ENCODE data around the gene MED13L. TPM values are rescaled to one million over a fixed set of nuclear protein-coding genes. Genes with fewer than 3 reads are reported as not detected.

The MED13L gene
- total RNA-seq, 4 donors from 2014 or later = 173 to 222 (median 192) TPM

GRCh38 chr12:116006141-116006540, 271.4 kb downstream of the MED13L start:
- TF ChIP-seq POLR2AphosphoS5 (IDR thresholded peaks at IDR 0.05) (no peak), EP300 (IDR thresholded peaks at IDR 0.05) (no peak), POLR2A (IDR thresholded peaks at IDR 0.05) (no peak)
- TF ChIP-seq, protein P1, sequence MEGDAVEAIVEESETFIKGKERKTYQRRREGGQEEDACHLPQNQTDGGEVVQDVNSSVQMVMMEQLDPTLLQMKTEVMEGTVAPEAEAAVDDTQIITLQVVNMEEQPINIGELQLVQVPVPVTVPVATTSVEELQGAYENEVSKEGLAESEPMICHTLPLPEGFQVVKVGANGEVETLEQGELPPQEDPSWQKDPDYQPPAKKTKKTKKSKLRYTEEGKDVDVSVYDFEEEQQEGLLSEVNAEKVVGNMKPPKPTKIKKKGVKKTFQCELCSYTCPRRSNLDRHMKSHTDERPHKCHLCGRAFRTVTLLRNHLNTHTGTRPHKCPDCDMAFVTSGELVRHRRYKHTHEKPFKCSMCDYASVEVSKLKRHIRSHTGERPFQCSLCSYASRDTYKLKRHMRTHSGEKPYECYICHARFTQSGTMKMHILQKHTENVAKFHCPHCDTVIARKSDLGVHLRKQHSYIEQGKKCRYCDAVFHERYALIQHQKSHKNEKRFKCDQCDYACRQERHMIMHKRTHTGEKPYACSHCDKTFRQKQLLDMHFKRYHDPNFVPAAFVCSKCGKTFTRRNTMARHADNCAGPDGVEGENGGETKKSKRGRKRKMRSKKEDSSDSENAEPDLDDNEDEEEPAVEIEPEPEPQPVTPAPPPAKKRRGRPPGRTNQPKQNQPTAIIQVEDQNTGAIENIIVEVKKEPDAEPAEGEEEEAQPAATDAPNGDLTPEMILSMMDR (IDR thresholded peaks at IDR 0.05) = no peak
- Histone ChIP-seq H3K4me3 (no peak overlapping the region), H3K4me1 (peaks cover 0 to 15% (median 0%) of the 10 kb centered on the region in 3 donors), H3K27ac (no peak overlapping the region), H3K36me3 (peaks cover 4 to 82% of the 10 kb centered on the region in 2 donors), H3K9me3 (no peaks in the 10 kb centered on the region), H3K27me3 (no peaks in the 10 kb centered on the region)
- WGBS, 2 donors (ENCODE audit: low coverage in 1 of 2) = 86 to 91% methylated on average over 2 of the region's 2 CpGs
- ATAC-seq = no peak

DNA sequence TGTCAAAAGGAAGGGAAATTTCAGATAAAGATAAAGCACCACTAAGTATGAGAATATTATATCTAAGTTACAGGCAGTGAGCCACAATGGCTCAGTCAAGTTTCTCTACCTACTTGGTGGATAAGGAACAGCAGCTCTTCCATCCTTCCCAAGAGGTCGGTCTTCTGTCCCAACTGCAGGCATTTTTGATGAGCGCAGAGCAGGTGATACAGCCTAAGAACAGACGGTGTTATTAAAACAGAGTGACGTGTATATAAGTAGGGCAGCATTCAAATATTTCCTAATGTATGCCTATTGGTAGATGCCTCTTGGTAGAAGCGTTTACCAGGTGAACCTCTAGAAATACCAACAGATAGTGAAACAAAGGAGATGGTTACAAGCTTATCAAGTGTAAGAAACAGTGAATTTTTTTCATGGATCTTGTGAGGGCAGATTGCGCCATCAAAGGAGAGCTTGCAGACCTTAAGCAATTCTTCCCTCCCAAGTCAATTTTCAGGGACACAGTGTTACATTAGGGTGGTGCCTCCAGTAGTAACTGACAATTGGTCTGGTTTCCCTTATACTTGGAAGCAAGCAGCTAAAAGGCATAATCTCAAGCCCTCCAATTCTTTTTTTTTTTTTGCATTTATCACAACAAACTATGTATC, 274.5 kb downstream of the MED13L start:
- TF ChIP-seq POLR2A (IDR thresholded peaks at IDR 0.05) (no peak), POLR2AphosphoS5 (IDR thresholded peaks at IDR 0.05) (no peak), EP300 (IDR thresholded peaks at IDR 0.05) (no peak)
- ATAC-seq = peak; percentile 72
- WGBS, 2 donors (ENCODE audit: low coverage in 1 of 2) = 89 to 97% methylated on average over 6 of the region's 6 CpGs
- Histone ChIP-seq H3K27me3 (no peaks in the 10 kb centered on the region), H3K4me3 (no peak overlapping the region), H3K4me1 (peaks cover 10 to 33% (median 11%) of the 10 kb centered on the region in 3 donors), H3K27ac (no peak overlapping the region), H3K9me3 (no peaks in the 10 kb centered on the region), H3K36me3 (peaks cover 4 to 68% of the 10 kb centered on the region in 2 donors)

GRCh38 chr12:116000252-116000651, 277.2 kb downstream of the MED13L start:
- Histone ChIP-seq H3K4me3 (no peak overlapping the region), H3K36me3 (peaks cover 0 to 66% of the 10 kb centered on the region in 2 donors), H3K27ac (no peak overlapping the region), H3K9me3 (no peaks in the 10 kb centered on the region), H3K27me3 (no peaks in the 10 kb centered on the region), H3K4me1 (peaks cover 10 to 37% (median 13%) of the 10 kb centered on the region in 3 donors)
- ATAC-seq = no peak
- TF ChIP-seq POLR2A (IDR thresholded peaks at IDR 0.05) (no peak), POLR2AphosphoS5 (IDR thresholded peaks at IDR 0.05) (no peak), EP300 (IDR thresholded peaks at IDR 0.05) (no peak)
- TF ChIP-seq, protein P1 (IDR thresholded peaks at IDR 0.05) = no peak
- 74 to 77% methylated on average over 3 to 5 of the region's 5 CpGs for WGBS, 2 donors (ENCODE audit: low coverage in 1 of 2)

- ATAC-seq = no peak
- Histone ChIP-seq H3K27me3 (no peaks in the 10 kb centered on the region), H3K36me3 (peaks cover 0 to 66% of the 10 kb centered on the region in 2 donors), H3K27ac (peak overlapping the region in 1 of 4 donors; percentile 61), H3K4me1 (peaks cover 10 to 36% (median 13%) of the 10 kb centered on the region in 3 donors), H3K4me3 (no peak overlapping the region), H3K9me3 (no peaks in the 10 kb centered on the region)
- 55 to 83% methylated on average over 2 of the region's 2 CpGs for WGBS, 2 donors (ENCODE audit: low coverage in 1 of 2)
- TF ChIP-seq EP300 (IDR thresholded peaks at IDR 0.05) (no peak), POLR2AphosphoS5 (IDR thresholded peaks at IDR 0.05) (no peak), POLR2A (IDR thresholded peaks at IDR 0.05) (no peak)
- TF ChIP-seq, protein P1 (IDR thresholded peaks at IDR 0.05) = no peak
Measured at GRCh38 chr12:115999582-115999981, 277.9 kb downstream of the MED13L start.

- Histone ChIP-seq H3K36me3 (peaks cover 0 to 66% of the 10 kb centered on the region in 2 donors), H3K4me3 (no peak overlapping the region), H3K4me1 (peaks cover 10 to 29% (median 13%) of the 10 kb centered on the region in 3 donors), H3K27me3 (no peaks in the 10 kb centered on the region), H3K27ac (peak overlapping the region; percentile 61 to 79 (median 65)), H3K9me3 (no peaks in the 10 kb centered on the region)
- TF ChIP-seq POLR2AphosphoS5 (IDR thresholded peaks at IDR 0.05) = no peak
- TF ChIP-seq, protein P1 (IDR thresholded peaks at IDR 0.05) = no peak
- TF ChIP-seq POLR2A (IDR thresholded peaks at IDR 0.05) = no peak
- TF ChIP-seq EP300 (IDR thresholded peaks at IDR 0.05) = no peak
- no peak for ATAC-seq
- WGBS, 2 donors (ENCODE audit: low coverage in 1 of 2) = 42 to 45% methylated on average over 10 of the region's 10 CpGs
Measured at GRCh38 chr12:115998794-115999478, 278.6 kb downstream of the MED13L start.
